Measurements from ENCODE around the gene PCF11.

- TF ChIP-seq, protein P1, sequence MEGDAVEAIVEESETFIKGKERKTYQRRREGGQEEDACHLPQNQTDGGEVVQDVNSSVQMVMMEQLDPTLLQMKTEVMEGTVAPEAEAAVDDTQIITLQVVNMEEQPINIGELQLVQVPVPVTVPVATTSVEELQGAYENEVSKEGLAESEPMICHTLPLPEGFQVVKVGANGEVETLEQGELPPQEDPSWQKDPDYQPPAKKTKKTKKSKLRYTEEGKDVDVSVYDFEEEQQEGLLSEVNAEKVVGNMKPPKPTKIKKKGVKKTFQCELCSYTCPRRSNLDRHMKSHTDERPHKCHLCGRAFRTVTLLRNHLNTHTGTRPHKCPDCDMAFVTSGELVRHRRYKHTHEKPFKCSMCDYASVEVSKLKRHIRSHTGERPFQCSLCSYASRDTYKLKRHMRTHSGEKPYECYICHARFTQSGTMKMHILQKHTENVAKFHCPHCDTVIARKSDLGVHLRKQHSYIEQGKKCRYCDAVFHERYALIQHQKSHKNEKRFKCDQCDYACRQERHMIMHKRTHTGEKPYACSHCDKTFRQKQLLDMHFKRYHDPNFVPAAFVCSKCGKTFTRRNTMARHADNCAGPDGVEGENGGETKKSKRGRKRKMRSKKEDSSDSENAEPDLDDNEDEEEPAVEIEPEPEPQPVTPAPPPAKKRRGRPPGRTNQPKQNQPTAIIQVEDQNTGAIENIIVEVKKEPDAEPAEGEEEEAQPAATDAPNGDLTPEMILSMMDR (conservative IDR thresholded peaks at IDR 0.05; ENCODE audit: low read length) = no peak
- no peak for TF ChIP-seq EZH2phosphoT487 (IDR thresholded peaks at IDR 0.05; ENCODE audit: borderline replicate concordance, low read depth, low read length)
Measured at GRCh38 chr11:83187465-83187864, 30.5 kb downstream of the PCF11 start.
